Endothelial cell of umbilical vein (primary cell): ENCODE measurements around the gene TTLL9. TPM values are rescaled to one million over a fixed set of nuclear protein-coding genes. Genes with fewer than 3 reads are reported as not detected.

Source experiments
- BruUV-seq: library from RNA; stranded (reverse); fragments of 400-500 nt; replicated peaks from 2 replicates; lab custom pipeline; 2021; lab: Mats Ljungman, UMichigan
- CTCF ChIA-PET: fragments of 300-600, 350-600 bp; sonication (Branson Sonifier 250); formaldehyde crosslinking; loops from one replicate; lab custom pipeline; 2021; ENCODE audit warnings: antibody characterized with exemption, inconsistent platforms; lab: Charles Lee
- POLR2A ChIA-PET: fragments of 300-600, 350-600 bp; sonication (Branson Sonifier 250); formaldehyde crosslinking; loops from one replicate; lab custom pipeline; 2021; ENCODE audit warnings: antibody characterized with exemption, inconsistent platforms; lab: Charles Lee
- DNase-seq: peaks from one replicate; pipeline ENCODE4 v3.0.0-alpha.2; 2011; ENCODE audit warnings: low read depth, low spot score
- FAIRE-seq: peaks from 2 replicates; lab custom pipeline; 2011; peaks lifted over from hg19 to GRCh38; lab: Jason Lieb, UNC
- H2AFZ ChIP-seq: 2 replicates; pipeline ENCODE4 v1.6.0; 2012; ENCODE audit warnings: low read depth, low read length, control low read depth, inconsistent platforms
- H3K27ac ChIP-seq: 2 replicates; pipeline ENCODE4 v1.5.1; 2011; ENCODE audit warnings: low read depth, mild to moderate bottlenecking, control low read depth, low read length, moderate library complexity; ENCODE audit not compliant: insufficient read depth
- H3K27me3 ChIP-seq, 2 experiments: 2 replicates each; pipeline versions ENCODE4 v1.6.0 to v1.6.1; 2011; ENCODE audit warnings: low read length in 2 of 2, mixed read lengths in 1 of 2; ENCODE audit not compliant: control insufficient read depth in 2 of 2, insufficient read depth in 2 of 2
- H3K36me3 ChIP-seq, 2 experiments: 2 replicates in 1 of 2; 3 replicates in 1 of 2; pipeline ENCODE4 v1.5.1; 2011; ENCODE audit warnings: low read length in 2 of 2, mild to moderate bottlenecking in 1 of 2, moderate library complexity in 1 of 2; ENCODE audit not compliant: control insufficient read depth in 2 of 2, insufficient read depth in 2 of 2; ENCODE audit errors: extremely low read depth in 1 of 2
- H3K4me1 ChIP-seq: 3 replicates; pipeline ENCODE4 v1.5.1; 2011; ENCODE audit warnings: mild to moderate bottlenecking, low read length; ENCODE audit not compliant: control insufficient read depth, insufficient read depth; ENCODE audit errors: extremely low read depth
- H3K4me2 ChIP-seq: 2 replicates; pipeline ENCODE4 v1.6.1; 2011; ENCODE audit warnings: low read length, control low read depth, mixed read lengths; ENCODE audit not compliant: insufficient read depth
- H3K4me3 ChIP-seq, 3 experiments: fragments of 200-600 bp in 1 of 3; sonication (generic), shearing (Covaris generic) in 1 of 3; replicated peaks in 1 of 3; 2 replicates each; pipeline ENCODE4 v1.5.1; 2011 to 2016; ENCODE audit warnings: control low read depth in 3 of 3, low read length in 3 of 3, mild to moderate bottlenecking in 2 of 3, inconsistent platforms in 1 of 3, low read depth in 1 of 3, moderate library complexity in 1 of 3; ENCODE audit not compliant: insufficient read depth in 1 of 3
- H3K79me2 ChIP-seq: 2 replicates; pipeline ENCODE4 v1.6.0; 2012; ENCODE audit warnings: low read length, inconsistent platforms; ENCODE audit not compliant: control insufficient read depth, insufficient read depth
- H3K9ac ChIP-seq: replicated peaks from 2 replicates; pipeline ENCODE3; 2011; ENCODE audit warnings: low read length, control low read depth; ENCODE audit not compliant: insufficient read depth; ENCODE audit errors: extremely low read depth
- H3K9me1 ChIP-seq: replicated peaks from 3 replicates; pipeline ENCODE4 v1.6.0; 2011; ENCODE audit warnings: mild to moderate bottlenecking, low read length; ENCODE audit not compliant: control insufficient read depth, insufficient read depth; ENCODE audit errors: extremely low read depth
- H3K9me3 ChIP-seq: replicated peaks from 2 replicates; pipeline ENCODE4 v1.5.1; 2012; ENCODE audit warnings: low read length, inconsistent platforms; ENCODE audit not compliant: control insufficient read depth, insufficient read depth
- H4K20me1 ChIP-seq: replicated peaks from 2 replicates; pipeline ENCODE3; 2011; ENCODE audit warnings: mild to moderate bottlenecking, low read length; ENCODE audit not compliant: control insufficient read depth, insufficient read depth; ENCODE audit errors: extremely low read depth
- CTCF ChIP-seq, 2 donors: IDR thresholded peaks; 1 replicate in 1 of 2; 2 replicates in 1 of 2; pipeline ENCODE4 v1.5.1; 2011; ENCODE audit warnings: low read length in 2 of 2, mild to moderate bottlenecking in 2 of 2, moderate library complexity in 2 of 2, control low read depth in 1 of 2, inconsistent platforms in 1 of 2, low read depth in 1 of 2; ENCODE audit not compliant: insufficient read depth in 1 of 2; ENCODE audit errors: extremely low read depth in 1 of 2
- EZH2 ChIP-seq: IDR thresholded peaks from 2 replicates; pipeline ENCODE4 v1.6.1; 2012; ENCODE audit warnings: borderline replicate concordance, low read depth, mild to moderate bottlenecking, moderate library complexity, low read length, inconsistent platforms; ENCODE audit not compliant: severe bottlenecking
- FOS ChIP-seq: IDR thresholded peaks from 2 replicates; pipeline ENCODE4 v1.6.1; 2011; ENCODE audit warnings: mild to moderate bottlenecking, low read length, moderate library complexity, borderline replicate concordance; ENCODE audit not compliant: insufficient read depth
- GATA2 ChIP-seq: IDR thresholded peaks from 2 replicates; pipeline ENCODE4 v1.7.0; 2011; ENCODE audit warnings: low read depth, mild to moderate bottlenecking, moderate library complexity, mixed read lengths, low read length; ENCODE audit not compliant: insufficient read length, insufficient read depth
- JUN ChIP-seq: IDR thresholded peaks from 2 replicates; pipeline ENCODE4 v1.6.1; 2011; ENCODE audit warnings: borderline replicate concordance, low read depth; ENCODE audit not compliant: insufficient read length, insufficient read depth
- MAX ChIP-seq: IDR thresholded peaks from 2 replicates; pipeline ENCODE4 v1.6.1; 2011; ENCODE audit not compliant: insufficient read depth, insufficient read length
- MYC ChIP-seq: IDR thresholded peaks from one replicate; pipeline ENCODE4 v1.6.1; 2011; ENCODE audit warnings: mild to moderate bottlenecking, low read depth, low read length
- POLR2A ChIP-seq: IDR thresholded peaks from 2 replicates; pipeline ENCODE4 v1.6.1; 2012; ENCODE audit warnings: low read depth, mild to moderate bottlenecking, control low read depth, low read length
- POLR2AphosphoS5 ChIP-seq: IDR thresholded peaks from 2 replicates; pipeline ENCODE4 v1.6.1; 2012; ENCODE audit warnings: low read depth, mild to moderate bottlenecking, control low read depth, low read length, moderate library complexity; ENCODE audit not compliant: insufficient read depth
- dilution Hi-C: fragments of 300-500 bp; cut with MboI; formaldehyde crosslinking; loops from one replicate; pipeline ENCODE4 v1.15.0; 2019; ENCODE audit warnings: low sequenced_read_pairs; ENCODE audit not compliant: extremely low pct_ligation_motif_present
- intact Hi-C: fragments of 100-400 bp; cut with micrococcal nuclease; formaldehyde crosslinking; loops from one replicate; pipeline ENCODE4 v1.10.0; 2022
- polyA plus RNA-seq, 4 experiments: library from polyadenylated mRNA; depleted of rRNA in 3 of 4; stranded (reverse) in 3 of 4; unstranded in 1 of 4; fragments of >200 nt; gene quantifications; 2 replicates each; pipeline versions ENCODE4 v1.2.1 to v1.2.3, GENCODE V29; 2011 to 2012; ENCODE audit warnings: missing spikeins in 1 of 4
- total RNA-seq: library from RNA; stranded (reverse); gene quantifications from 2 replicates; pipeline ENCODE4 v1.2.3, GENCODE V29; 2021

The TTLL9 gene
- total and polyA plus RNA-seq, 2 donors (not counting 3 experiments of a cell fraction or from before 2014, with no cell fraction given), result 0.03 TPM; not detected in 1

GRCh38 chr20:31967830-31968249, 97.4 kb downstream of the TTLL9 start, which contains the start of gene XKR7:
XKR7 (plus strand) TSS chr20:31968151; CDS start chr20:31968176, 25 bp downstream.
- Histone ChIP-seq H3K4me3 (no peak within 1 kb of the TSS), H3K9ac (no peak within 1 kb of the TSS), H3K9me1 (no peaks in the 10 kb centered on the region), H3K36me3 (no peaks in the 10 kb centered on the region), H3K4me2 (no peak within 1 kb of the TSS), H4K20me1 (no peaks in the 10 kb centered on the region), H3K27me3 (peaks cover 25 to 27% of the 10 kb centered on the region in 2 experiments), H3K79me2 (no peaks in the 10 kb centered on the region), H2AFZ (no peak within 1 kb of the TSS), H3K9me3 (no peaks in the 10 kb centered on the region), H3K27ac (no peak within 1 kb of the TSS), H3K4me1 (no peaks in the 10 kb centered on the region)
- FAIRE-seq (no peak), DNase-seq (no peak)
- POLR2A ChIA-PET, result no interaction called here
- no TSS peak for BruUV-seq
- dilution Hi-C loops, result no loop called here
- TF ChIP-seq CTCF (IDR thresholded peaks at IDR 0.05; ENCODE audit: extremely low read depth in 1 of 2, insufficient read depth in 1 of 2, low read depth in 1 of 2, low read length in 2 of 2) (no peak), POLR2A (no peak), POLR2AphosphoS5 (no peak), MAX (no peak), JUN (no peak), MYC (no peak), EZH2 (no peak), GATA2 (no peak), FOS (no peak)
- intact Hi-C loops, result loop anchor here (1.0 kb wide), 1 partner anchor 40 kb away; no protein-coding TSS in a partner anchor
- CTCF ChIA-PET, result interaction anchor here (1.0 to 1.7 kb wide), 3 partner anchors 16 to 121 kb away, joined by 3 to 13 read pairs (median 8); partner anchors contain the start of gene PDRG1
